GM19463 (cell line): ENCODE data around the gene SAMD13.

Experiments used
- ATAC-seq: cut with Tn5 transposase; IDR thresholded peaks from one replicate; pipeline ENCODE4 v1.9.1; 2021; ENCODE audit warnings: mild to moderate bottlenecking, moderate library complexity; ENCODE audit not compliant: unreplicated experiment

SAMD13 gene

DNA sequence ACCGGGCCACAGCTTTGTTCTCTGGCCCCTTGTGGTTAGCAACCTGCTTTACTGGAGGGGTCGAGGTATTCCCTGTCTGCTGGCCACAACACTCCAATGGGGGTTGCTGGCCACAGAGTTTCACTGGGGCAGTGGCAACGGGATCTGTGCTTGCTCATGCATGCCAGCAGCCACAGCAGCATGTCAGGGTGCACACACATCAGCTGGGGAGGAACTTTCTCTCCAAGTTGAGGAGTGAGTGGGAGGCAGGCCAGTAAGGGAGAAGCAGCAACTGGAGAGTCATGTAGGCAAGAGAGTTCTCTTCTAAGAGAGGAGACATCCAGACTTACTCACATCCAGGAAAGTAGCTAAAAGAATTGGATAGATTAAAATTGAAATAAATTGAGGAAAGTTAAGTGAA is 38.0 kb downstream of the SAMD13 start:
- no peak for ATAC-seq

DNA sequence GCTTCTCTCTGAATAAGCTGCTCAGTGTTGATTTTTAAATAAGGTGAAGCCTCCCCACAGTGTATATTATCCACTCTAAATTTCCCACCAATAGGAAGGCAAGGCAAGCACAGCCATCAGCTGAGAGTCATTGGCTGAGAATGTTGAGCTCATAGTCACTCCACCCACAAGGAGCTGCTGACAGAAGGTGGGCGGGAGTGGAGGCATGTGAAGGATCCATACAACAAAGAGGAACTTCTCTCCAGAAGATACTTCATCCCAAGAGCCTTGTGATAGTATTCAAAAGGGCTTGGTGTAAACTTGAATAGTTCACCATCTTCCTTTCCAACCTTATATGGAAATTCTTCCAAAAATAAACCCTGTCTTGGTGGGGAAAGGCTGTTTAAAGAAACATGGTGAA is 42.8 kb downstream of the SAMD13 start:
- ATAC-seq, result no peak

DNA sequence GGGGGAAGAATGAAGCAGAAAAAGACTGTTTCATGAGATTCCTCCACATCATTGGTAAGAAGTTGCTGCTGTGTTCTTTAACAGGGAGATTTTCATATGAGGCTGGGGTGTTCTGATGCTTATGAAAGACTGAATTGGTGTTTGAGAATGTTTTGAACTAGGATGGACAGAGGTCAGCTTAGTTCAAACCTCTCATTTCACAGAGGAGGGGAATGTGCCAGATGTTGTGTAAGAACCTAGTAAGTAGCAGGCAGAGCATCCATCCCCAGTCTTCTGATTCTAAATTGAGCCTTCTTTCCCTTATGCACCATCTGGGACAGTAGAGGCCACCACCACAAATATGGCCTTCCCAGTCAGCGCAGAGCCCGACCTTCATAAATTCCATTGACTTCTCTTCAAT is 43.7 kb downstream of the SAMD13 start:
- ATAC-seq, result no peak

DNA sequence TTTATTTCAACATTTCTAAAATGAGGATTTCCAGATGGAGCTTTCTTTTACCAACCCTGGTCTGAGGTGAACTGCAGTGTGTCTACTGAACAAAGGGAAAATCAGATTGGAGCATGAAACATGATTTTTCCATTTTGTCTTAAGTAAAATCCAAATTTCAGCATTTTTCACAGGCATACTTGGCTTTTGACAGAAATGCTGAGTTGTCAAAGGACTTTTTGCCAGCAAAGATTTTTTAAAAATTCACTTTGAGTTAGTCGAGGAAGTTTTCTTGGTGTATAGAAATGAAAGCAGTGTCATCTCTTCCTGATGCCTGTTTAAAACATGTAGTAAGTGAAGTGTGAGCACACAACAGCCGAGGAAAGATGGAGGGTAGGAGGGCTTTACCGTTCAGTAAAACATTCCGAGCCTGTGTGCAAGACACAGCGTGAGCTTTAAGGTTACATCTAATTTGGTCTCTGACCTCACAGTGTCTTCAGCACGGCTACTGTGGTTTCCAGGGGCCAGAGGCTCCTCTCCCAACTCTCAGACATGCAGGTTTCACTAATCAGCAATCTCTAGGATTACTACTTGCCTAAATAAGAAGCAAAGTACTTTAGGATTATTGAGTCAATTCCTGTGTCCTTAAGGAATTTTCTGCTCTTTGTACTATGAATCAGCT is 45.9 kb downstream of the SAMD13 start:
- no peak for ATAC-seq

DNA sequence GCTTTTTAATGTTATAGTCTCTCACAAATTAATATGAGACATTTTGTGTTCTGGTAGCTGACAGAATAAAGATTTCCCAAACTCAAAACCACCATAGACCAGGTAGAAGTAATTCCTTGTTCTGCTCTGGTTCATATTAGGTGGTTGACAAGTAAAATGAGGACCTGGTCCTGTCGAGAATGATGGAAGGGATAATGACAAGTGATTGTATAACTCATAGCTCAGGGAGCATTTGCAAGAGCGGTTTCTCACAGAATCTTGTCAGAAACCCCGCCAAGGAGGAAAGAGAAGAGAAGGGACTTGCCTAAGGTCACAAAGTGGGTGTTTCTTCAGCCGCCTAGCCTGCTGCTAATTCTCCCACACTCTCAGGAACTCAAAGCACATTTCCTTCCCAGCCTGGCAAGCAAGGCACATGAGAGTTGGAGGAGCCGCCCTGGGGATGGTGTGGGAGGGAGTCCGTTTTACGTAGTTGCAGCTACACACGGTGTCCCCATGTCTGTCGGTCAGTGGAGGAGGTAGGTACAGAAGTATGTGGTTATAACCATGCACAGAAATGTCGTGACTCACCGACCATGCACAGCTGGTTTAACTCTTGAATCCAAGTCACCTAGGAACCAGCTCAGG is 46.5 kb downstream of the SAMD13 start:
- ATAC-seq, result no peak

DNA sequence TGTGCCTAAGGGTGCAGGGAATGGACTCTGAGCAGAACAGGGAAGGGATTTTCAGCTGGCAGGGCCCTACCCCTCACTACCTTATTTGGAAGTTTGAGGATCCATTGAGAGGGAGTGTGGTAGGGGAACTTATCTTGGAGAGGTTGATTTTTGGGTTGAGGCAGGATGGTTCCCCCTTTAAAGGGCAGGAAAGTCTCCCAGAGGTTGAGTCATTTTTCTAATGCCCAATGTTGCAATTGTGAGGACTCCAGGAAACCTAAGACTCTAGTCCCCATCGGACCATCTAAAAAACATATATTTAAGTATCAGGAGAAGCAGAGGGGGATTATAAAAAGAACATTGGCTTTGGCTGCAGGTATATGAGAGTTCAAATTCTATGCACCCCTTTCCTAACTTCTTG is 47.3 kb downstream of the SAMD13 start:
- no peak for ATAC-seq

DNA sequence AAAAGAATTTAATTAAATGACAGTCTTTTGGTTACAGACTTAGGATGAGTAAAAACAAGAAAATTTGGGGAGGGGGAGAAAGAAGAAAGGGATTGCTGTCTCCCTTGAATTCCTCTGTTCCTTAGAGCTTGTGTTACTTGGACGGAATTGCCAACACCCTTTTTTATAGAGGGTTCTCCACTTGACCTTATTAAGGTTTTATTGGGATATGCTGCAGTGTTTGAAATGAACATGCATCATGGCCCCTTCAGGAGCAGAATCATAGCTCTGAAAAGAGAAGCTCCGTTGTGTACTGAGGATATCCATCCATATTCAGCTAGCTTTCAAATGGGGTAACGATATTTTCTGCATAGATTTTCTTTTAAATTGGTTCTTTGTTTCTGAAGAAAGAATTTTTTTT is 48.6 kb downstream of the SAMD13 start:
- ATAC-seq, result no peak

DNA sequence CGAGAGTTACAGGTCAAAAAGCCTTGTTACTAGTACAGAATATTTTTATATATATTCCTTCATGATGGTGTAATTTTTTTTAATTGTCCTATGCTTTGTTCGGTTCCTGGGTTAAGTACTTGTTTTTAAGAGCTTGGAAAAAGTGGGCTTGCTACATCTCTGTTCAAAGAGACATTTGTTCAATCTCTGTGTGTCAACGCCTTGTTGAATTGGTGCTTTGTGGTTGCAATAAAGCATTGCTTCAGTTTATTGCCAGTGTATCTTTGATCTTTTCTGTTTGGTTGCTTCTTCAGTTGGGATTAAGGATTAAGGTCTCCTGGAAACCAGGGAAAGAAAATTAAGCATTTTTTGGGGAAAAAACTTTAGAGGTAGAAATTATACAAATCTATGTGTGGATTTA is 49.0 kb downstream of the SAMD13 start:
- no peak for ATAC-seq

DNA sequence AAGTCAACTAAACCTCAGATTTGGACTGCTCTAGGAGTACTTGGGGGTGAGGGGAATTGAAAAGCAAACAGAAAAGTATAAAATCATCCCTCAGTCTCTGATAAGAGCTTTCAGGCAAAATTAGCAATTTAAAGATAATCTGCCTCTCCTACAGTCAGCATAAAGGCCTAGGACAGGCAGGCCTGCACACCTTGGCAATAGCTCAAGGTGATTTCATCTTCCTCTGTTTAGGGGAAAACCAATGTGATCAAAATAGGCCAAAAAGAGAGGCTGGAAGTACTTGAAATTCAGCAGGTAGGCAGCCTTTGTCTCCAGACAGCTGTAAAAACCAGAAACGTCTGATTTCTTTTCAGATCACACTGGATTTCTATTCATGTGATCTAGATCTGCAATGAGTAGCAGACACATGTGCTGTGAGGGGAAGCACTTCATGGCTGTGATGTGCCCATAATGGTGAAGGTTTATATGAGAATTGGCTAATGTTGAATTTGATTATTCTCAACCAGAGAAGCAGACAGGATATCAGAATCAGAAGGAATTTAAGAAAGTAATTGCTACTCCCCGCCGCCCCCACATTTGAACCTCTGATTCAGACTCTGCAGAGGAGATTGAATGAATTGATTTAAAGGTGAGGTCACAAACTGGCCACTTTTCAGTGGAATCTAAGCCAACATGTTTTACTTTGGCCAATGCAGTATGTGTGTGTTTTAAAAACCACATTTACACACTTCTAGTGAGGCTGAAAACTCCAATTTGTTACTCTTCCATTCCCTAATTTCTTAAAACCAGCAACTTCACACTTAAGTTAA is 51.0 kb downstream of the SAMD13 start:
- ATAC-seq, result no peak

DNA sequence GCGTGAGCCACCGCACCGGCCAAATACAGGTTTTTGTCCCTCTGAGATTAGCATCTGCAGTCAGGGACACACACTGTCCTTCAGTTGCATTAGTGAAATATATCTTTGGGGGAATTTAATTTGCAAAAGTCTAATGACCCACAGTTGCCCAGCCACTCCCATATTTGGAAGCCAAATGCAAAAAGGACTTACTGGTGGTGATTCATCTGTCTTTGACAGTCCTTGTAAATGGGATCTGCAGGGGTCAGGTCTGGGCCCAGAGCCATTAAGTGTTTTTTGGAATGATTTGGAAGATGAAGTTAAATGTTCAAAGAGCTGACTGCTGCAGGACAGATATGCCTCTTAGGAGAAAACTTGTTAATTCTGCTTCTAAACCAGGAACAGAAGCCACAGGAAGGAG is 52.2 kb downstream of the SAMD13 start:
- ATAC-seq, result no peak

DNA sequence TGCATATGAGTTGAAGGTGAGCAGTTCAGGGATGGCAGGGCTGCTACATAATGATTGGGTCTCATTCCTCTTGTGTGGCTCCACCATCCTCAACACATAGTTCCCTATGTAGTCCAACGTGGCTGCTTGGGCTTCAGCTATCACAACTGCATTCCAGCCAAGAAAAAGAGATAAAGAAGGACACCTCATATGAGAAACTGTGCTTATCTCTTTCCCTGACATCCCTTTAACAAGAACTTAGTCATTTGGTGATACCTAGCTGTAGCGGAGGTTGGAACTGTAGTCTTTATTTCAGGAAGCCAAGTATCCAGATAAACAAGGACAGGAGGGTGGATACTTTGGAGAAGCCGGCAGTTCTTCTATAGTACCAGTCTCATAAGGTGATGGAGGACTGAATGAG is 54.0 kb downstream of the SAMD13 start:
- no peak for ATAC-seq

DNA sequence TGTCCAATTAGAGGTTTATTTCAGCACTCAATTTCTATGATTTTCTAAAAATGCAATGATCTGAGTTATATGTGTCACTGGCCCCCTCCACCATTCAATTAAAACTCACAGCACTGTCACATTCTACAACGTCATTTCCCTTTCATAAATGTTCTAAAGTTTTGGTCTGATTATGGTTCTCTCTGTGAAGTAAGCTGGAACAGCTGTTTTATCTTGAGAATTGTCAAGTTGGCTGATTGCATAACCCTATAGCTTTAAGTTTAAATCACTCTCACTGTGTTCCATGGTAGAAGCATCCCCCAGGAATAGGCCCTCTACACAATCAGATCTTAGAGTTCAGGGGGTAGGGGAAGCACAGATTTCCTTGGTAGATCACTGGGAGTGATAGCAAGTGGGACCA is 55.4 kb downstream of the SAMD13 start:
- no peak for ATAC-seq

DNA sequence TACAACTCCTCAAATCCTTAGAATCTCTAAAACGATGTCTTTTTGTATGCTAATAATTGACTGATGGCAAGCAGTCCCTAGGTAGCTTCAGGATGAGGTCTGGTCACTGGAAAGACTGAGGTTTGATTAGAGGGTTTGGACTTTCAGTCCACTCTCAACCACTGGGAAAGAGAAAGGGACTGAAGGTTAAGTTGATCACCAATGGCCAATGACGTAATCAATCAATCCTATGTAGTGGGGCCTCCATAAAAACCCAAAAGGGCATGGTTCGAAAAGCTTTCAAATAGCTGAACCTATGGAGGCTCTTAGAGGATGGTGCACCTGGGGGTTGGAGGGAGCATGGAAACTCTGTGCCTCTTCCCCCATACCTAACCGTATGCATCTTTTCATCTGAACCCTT is 57.2 kb downstream of the SAMD13 start:
- no peak for ATAC-seq

DNA sequence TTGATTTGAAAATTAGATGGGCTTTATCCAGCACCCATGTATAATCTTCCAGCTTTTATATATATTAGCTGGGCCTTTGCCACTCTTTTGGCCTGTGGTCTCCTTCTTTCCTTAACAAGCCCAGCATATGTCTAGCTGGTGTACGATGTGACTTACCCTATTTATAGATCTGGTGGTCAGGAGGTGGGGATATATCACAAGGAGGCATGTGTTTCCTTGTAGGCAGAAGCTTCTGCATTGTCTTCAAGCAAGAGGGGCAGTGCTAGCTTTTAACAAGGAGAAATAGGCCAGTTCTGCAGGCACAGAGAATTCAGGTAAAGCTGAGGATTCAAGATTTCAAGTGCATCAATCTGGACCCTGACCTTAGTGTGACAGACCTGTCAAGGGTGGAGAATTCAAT is 58.8 kb downstream of the SAMD13 start:
- no peak for ATAC-seq

DNA sequence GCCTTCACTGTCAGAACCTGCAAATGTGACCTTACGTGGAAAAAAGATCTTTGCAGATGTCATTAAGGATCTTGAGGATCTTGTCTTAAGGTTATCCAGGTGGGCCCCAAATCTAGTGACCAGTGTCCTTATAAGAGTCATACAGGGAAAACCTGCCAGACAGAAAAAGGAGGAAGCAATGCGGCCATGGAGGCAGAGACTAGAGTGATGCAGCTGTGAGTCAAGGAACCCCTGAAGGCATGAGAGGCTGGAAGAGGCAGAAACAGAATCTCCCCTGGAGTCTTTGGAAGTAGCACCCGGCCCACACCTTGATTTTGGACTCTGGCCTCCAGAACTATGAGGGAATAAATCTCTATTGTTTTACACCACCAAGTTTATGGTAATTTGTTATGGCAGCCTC is 60.3 kb downstream of the SAMD13 start:
- ATAC-seq, result no peak

DNA sequence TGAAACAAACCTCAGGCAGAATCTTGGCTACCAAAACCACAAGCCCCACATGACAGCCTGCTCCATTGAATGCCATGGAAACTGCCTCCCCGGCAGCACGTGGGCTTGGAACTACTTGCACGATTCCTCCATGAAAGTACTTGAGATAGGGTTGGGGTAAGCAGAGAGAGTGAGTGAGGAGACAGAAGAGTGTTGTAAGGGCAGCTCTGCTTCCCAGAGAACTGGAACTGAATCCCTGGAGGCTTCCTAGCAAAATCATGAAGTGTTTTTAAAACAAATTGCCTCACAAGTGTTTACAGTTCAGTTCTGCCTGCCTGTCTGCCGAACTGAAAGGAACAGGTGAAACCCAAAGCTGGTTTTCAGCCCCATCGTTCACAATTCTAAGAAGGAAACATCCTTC is 61.5 kb downstream of the SAMD13 start:
- no peak for ATAC-seq

DNA sequence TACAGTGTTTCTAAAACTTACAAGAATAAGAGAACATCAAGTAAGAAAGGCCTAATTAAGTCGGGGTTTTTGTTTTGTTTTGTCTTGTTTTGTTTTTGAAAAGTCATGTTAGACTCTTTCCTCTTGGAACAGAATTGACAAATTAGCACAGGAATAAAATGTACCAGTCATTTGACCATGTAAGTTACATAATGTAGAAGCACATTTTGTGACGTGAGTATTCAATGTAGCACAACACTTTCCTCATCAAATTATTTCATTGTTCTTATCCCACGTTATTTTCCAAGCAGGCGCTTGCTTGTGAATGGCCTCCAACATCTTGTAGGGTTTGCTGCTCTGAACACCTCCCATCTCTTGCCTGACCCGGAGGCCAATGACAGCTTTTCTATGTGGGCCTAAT is 62.1 kb downstream of the SAMD13 start:
- no peak for ATAC-seq

DNA sequence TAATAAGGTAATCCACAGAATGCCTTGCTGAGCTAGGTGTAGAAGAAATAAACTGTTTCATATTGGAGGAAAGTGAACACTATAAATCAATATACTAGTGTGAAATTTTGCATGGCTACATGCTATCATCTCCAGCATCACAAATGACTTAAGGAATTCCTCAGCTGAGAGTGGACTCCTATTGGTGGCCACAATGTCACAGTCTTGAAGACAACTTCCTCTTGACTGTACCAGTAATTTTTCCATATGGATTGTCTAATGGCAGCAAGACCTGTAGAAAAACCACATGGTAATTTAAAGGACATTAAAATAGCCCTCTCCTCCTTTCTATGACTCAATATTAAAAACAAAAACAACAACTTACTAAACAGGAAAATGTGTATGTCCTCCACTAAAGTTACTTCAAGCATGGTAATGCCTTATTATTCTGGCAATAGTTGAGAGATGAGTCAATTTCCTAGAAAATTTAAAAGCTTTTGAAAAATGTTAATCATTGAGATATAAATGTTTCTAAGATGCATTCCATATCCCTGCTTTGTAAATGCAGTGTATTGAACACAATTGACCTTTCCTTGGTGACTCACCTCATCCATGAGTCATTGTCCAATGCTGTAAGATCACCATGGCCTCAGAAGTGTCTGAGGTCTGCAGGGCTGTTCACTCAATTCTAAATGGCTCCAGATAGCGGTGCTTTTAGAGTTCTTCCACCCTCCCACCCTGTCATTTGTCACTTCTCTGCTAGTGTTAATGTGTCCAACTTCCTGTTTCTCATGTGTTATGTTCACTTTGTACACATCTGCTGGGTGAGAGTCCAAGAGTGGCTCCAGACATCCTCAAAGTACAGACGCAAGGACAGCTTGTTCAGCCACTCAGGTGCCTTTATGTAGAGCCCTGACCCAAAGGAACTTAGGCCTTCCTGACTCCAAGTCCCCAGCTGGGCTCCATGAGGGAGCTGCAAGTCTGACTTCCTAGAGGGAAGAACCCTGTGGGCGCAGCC is 64.0 kb downstream of the SAMD13 start:
- peak; percentile 62 for ATAC-seq

DNA sequence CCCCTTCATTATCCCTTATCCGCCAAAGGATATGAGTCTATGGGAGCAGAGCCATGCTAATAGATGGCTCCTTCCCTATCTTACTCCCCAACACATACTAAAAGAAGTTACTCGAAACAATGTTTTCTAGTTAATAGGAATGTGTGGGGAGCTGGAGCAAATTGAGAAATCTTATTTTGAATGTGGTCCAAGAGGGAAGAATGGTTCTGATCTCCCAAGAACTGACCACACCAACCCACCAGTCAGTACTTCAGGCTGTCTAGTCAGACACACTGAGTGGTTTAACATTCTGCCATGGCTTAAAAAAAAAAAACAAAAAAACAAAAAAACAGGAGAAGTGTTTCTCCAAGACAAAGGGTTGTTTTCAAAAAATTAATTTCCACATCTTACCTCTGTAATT is 65.3 kb downstream of the SAMD13 start:
- no peak for ATAC-seq

DNA sequence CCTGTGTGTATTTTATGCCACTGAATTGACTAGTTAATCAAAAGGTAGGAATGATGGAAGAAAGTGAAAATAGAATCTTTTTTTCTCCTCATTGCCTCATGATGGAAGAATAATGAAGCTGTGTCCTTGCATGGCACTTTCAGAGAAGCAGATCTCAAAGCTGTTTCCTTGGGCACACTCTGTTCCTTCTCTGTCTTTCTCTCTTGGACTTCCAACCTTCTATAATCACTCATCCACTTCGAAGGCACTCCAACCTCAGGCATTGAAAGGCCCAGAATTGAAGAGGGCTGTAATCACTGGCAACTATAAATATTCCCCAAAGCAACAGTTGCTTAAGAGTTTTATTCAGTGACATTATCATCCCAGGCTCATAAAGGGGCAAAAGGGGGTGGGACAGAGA is 65.7 kb downstream of the SAMD13 start:
- ATAC-seq, result no peak

DNA sequence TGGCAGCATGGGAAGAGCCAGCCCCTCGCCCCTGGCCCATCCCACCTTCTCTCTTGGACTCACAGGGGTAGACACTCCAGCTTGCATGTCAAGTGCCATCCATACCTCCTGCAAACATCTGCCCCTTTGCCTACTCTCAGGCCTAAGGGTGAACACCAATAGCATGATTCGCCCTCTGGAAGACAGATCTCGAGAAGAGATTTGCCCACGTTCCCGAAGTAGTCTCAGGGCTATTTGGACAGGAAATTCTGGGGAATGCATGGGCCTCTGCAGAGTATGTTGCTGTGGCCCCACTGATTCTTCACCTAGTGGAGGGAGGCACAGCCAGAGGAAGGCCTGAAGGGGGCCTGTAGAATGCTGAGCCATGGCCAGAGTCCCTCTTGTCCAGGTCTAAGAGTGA is 66.9 kb downstream of the SAMD13 start:
- no peak for ATAC-seq
